CD14-positive monocyte (primary cell): ENCODE results near the gene KYNU. TPM values are rescaled to one million over a fixed set of nuclear protein-coding genes. Genes with fewer than 3 reads are reported as not detected.

Experiments
- DNase-seq, 3 donors: peaks; one replicate each; pipeline ENCODE4 v3.0.0-alpha.2; 2011 to 2022
- H2AFZ ChIP-seq: 2 replicates; pipeline ENCODE4 v1.6.0; 2012; ENCODE audit warnings: mild to moderate bottlenecking, low read depth, low read length, inconsistent platforms; ENCODE audit not compliant: insufficient read depth, poor library complexity, severe bottlenecking
- H3K27ac ChIP-seq, 2 donors: 1 replicate in 1 of 2; 2 replicates in 1 of 2; pipeline ENCODE4 v1.5.1; 2012 to 2013; ENCODE audit warnings: low read length in 2 of 2, control low read depth in 1 of 2, inconsistent platforms in 1 of 2, low read depth in 1 of 2, mild to moderate bottlenecking in 1 of 2
- H3K27me3 ChIP-seq, 2 donors: one replicate each; pipeline versions ENCODE4 v1.6.0 to v1.6.1; 2011 to 2013; ENCODE audit warnings: low read length in 2 of 2; ENCODE audit not compliant: control insufficient read depth in 2 of 2, insufficient read depth in 2 of 2
- H3K36me3 ChIP-seq, 2 donors: replicated peaks in 1 of 2; 1 replicate in 1 of 2; 2 replicates in 1 of 2; pipeline versions ENCODE4 v1.5.1 to v1.6.1; 2012 to 2013; ENCODE audit warnings: low read length in 2 of 2, control low read depth in 1 of 2, inconsistent platforms in 1 of 2, mild to moderate bottlenecking in 1 of 2; ENCODE audit not compliant: insufficient read depth in 2 of 2, control insufficient read depth in 1 of 2
- H3K4me1 ChIP-seq, 2 donors: 1 replicate in 1 of 2; 2 replicates in 1 of 2; pipeline versions ENCODE4 v1.5.1 to v1.6.1; 2012 to 2013; ENCODE audit warnings: low read length in 2 of 2, control low read depth in 1 of 2, inconsistent platforms in 1 of 2, mild to moderate bottlenecking in 1 of 2, moderate library complexity in 1 of 2; ENCODE audit not compliant: insufficient read depth in 2 of 2, control insufficient read depth in 1 of 2
- H3K4me2 ChIP-seq: replicated peaks from 2 replicates; pipeline ENCODE3; 2012; ENCODE audit warnings: low read length, moderate library complexity, mild to moderate bottlenecking; ENCODE audit not compliant: poor library complexity, severe bottlenecking; ENCODE audit errors: extremely low read depth
- H3K4me3 ChIP-seq, 3 experiments: fragments of 200-600 bp in 1 of 3; sonication (generic) in 1 of 3; replicated peaks in 1 of 3; 1 replicate in 2 of 3; 2 replicates in 1 of 3; pipeline ENCODE4 v1.5.1; 2011 to 2013; ENCODE audit warnings: low read length in 3 of 3, mild to moderate bottlenecking in 3 of 3, control low read depth in 2 of 3, low read depth in 2 of 3, inconsistent platforms in 1 of 3, moderate library complexity in 1 of 3
- H3K79me2 ChIP-seq: 2 replicates; pipeline ENCODE4 v1.6.0; 2012; ENCODE audit warnings: mild to moderate bottlenecking, control low read depth, inconsistent platforms, low read length, moderate library complexity; ENCODE audit not compliant: insufficient read depth
- H3K9ac ChIP-seq: 2 replicates; pipeline ENCODE4 v1.6.0; 2017; ENCODE audit warnings: low read length, mild to moderate bottlenecking; ENCODE audit not compliant: insufficient read depth, poor library complexity, severe bottlenecking
- H3K9me3 ChIP-seq, 2 donors: replicated peaks in 1 of 2; 1 replicate in 1 of 2; 2 replicates in 1 of 2; pipeline versions ENCODE4 v1.5.1 to v1.6.1; 2012 to 2013; ENCODE audit warnings: low read length in 2 of 2, control low read depth in 1 of 2; ENCODE audit not compliant: control insufficient read depth in 1 of 2, insufficient read depth in 1 of 2
- H4K20me1 ChIP-seq: 2 replicates; pipeline ENCODE4 v1.6.0; 2012; ENCODE audit warnings: mild to moderate bottlenecking, low read length, control low read depth, moderate library complexity; ENCODE audit not compliant: insufficient read depth
- H3K27ac Mint-ChIP-seq, 7 donors: one replicate each; pipeline ENCODE4 v1.8.0; 2020; ENCODE audit warnings: mild to moderate bottlenecking in 7 of 7, mixed read lengths in 7 of 7, moderate library complexity in 6 of 7, inconsistent platforms in 2 of 7
- H3K27me3 Mint-ChIP-seq, 3 donors: one replicate each; pipeline ENCODE4 v1.8.0; 2021 to 2022; ENCODE audit warnings: low read depth in 3 of 3, mild to moderate bottlenecking in 3 of 3, mixed read lengths in 3 of 3, moderate library complexity in 3 of 3, inconsistent platforms in 1 of 3
- H3K36me3 Mint-ChIP-seq, 2 donors: one replicate each; pipeline ENCODE4 v1.8.0; 2020; ENCODE audit warnings: mixed read lengths in 2 of 2, inconsistent platforms in 1 of 2, mild to moderate bottlenecking in 1 of 2
- H3K4me1 Mint-ChIP-seq: one replicate; pipeline ENCODE4 v1.8.0; 2020; ENCODE audit warnings: mild to moderate bottlenecking, mixed read lengths
- H3K4me3 Mint-ChIP-seq, 2 donors: one replicate each; pipeline ENCODE4 v1.8.0; 2020; ENCODE audit warnings: mild to moderate bottlenecking in 2 of 2, mixed read lengths in 2 of 2, moderate library complexity in 1 of 2
- H3K9me3 Mint-ChIP-seq, 7 donors: one replicate each; pipeline ENCODE4 v1.8.0; 2020 to 2022; ENCODE audit warnings: mixed read lengths in 7 of 7, mild to moderate bottlenecking in 6 of 7, moderate library complexity in 6 of 7, inconsistent platforms in 2 of 7
- CTCF ChIP-seq: fragments of 200-600 bp; IDR thresholded peaks from one replicate; pipeline ENCODE4 v1.8.0; 2022; ENCODE audit warnings: antibody characterized with exemption, mild to moderate bottlenecking
- WGBS: methylation state at CpG from one replicate; pipeline ENCODE4 v1.1.5; 2013; ENCODE audit warnings: missing lambda C conversion rate; ENCODE audit not compliant: insufficient coverage; 5-methylcytosine and 5-hydroxymethylcytosine counted together
- intact Hi-C, 2 donors: fragments of 100-400 bp; cut with micrococcal nuclease; formaldehyde crosslinking; loops; one replicate each; pipeline versions ENCODE4 v1.15.0 to v1.15.1; 2023
- polyA plus RNA-seq, 3 donors: library from polyadenylated mRNA; depleted of rRNA in 1 of 3; unstranded in 2 of 3; stranded (reverse) in 1 of 3; fragments of 300-500 nt in 2 of 3; fragments of >200 nt in 1 of 3; fragmentation: Illumina TruSeq in 2 of 3; gene quantifications; 1 replicate in 2 of 3; 2 replicates in 1 of 3; pipeline ENCODE4 v1.2.3, GENCODE V29; 2012 to 2021

The KYNU gene
- polyA plus RNA-seq, 3 donors = 40.7 to 132 (median 131) TPM

DNA sequence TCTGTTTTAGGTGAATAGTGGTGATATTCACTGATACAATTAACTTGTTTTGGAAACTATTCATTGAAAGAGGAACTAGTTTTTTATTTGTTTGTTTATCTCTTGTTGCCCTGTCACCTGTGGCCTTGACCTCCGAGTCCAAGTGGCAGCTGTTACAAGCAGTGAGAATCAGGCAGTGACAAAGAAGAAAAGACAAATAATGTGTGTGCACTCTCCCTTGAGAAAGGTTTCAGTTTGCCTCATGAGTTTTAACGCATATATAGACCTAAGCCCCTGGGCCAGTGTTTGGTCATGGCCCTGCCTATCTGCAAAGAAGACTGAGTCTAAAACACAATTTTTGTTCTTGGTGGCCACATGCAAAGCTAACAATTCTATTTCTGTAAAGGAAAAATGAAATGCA lies 15.3 kb downstream of the KYNU start:
- H2AFZ ChIP-seq = no peak overlapping the region
- no peaks in the 10 kb centered on the region for H3K27me3 ChIP-seq
- DNase-seq = no peak
- Mint-ChIP-seq H3K36me3 (peaks cover 76 to 88% of the 10 kb centered on the region in 2 donors), H3K27me3 (no peaks in the 10 kb centered on the region), H3K4me3 (no peak overlapping the region), H3K27ac (peak overlapping the region in 3 of 7 donors; percentile 24 to 58 (median 30)), H3K4me1 (peaks cover 6% of the 10 kb centered on the region), H3K9me3 (peaks cover 0 to 4% (median 0%) of the 10 kb centered on the region in 7 donors)
- intact Hi-C loops = loop anchor here in 1 of 2 donors (5.0 kb wide), 1 partner anchor 35 kb away; no protein-coding TSS in a partner anchor
- H3K4me1 ChIP-seq = no peaks in the 10 kb centered on the region
- H3K79me2 ChIP-seq = peaks cover 80% of the 10 kb centered on the region
- H3K4me3 ChIP-seq = no peak overlapping the region
- no peaks in the 10 kb centered on the region for H3K9me3 ChIP-seq
- 100% methylated on average over 2 of the region's 2 CpGs for WGBS
- H3K36me3 ChIP-seq = peaks cover 64 to 94% of the 10 kb centered on the region in 2 donors
- TF ChIP-seq CTCF = no peak
- H3K27ac ChIP-seq = peak overlapping the region in 1 of 2 donors; percentile 30
- H3K4me2 ChIP-seq = no peak overlapping the region
- peaks cover 99% of the 10 kb centered on the region for H4K20me1 ChIP-seq
- no peak overlapping the region for H3K9ac ChIP-seq

GRCh38 chr2:142893241-142893640 lies 15.8 kb downstream of the KYNU start:
- H3K79me2 ChIP-seq = peaks cover 80% of the 10 kb centered on the region
- Mint-ChIP-seq H3K4me3 (no peak overlapping the region), H3K27ac (peak overlapping the region in 4 of 7 donors; percentile 2 to 58 (median 27))

More at GRCh38 chr2:142893241-142893640, 15.8 kb downstream of the KYNU start:
- Histone ChIP-seq H3K27me3 (no peaks in the 10 kb centered on the region), H3K4me2 (no peak overlapping the region), H3K4me3 (no peak overlapping the region), H2AFZ (no peak overlapping the region), H3K27ac (peak overlapping the region in 1 of 2 donors; percentile 30), H4K20me1 (peaks cover 99% of the 10 kb centered on the region), H3K4me1 (no peaks in the 10 kb centered on the region), H3K36me3 (peaks cover 62 to 94% of the 10 kb centered on the region in 2 donors), H3K9ac (no peak overlapping the region), H3K9me3 (no peaks in the 10 kb centered on the region)
- Mint-ChIP-seq H3K36me3 (peaks cover 78 to 89% of the 10 kb centered on the region in 2 donors), H3K4me1 (peaks cover 8% of the 10 kb centered on the region), H3K9me3 (peaks cover 0 to 2% (median 0%) of the 10 kb centered on the region in 7 donors), H3K27me3 (no peaks in the 10 kb centered on the region)
- DNase-seq = no peak
- no CpG with 5 or more reads among the region's 2 CpGs for WGBS
- TF ChIP-seq CTCF = no peak
- intact Hi-C loops = loop anchor here in 1 of 2 donors (5.0 kb wide), 1 partner anchor 36 kb away; no protein-coding TSS in a partner anchor
